Common myeloid progenitor, CD34-positive (primary cell): ENCODE measurements around the gene KHNYN.

Experiments used
- CTCF ChIA-PET: fragments of 350-600 bp; sonication (Branson Sonifier 250); formaldehyde crosslinking; loops from one replicate; lab custom pipeline; 2021; ENCODE audit warnings: antibody characterized with exemption; lab: Charles Lee
- POLR2A ChIA-PET: fragments of 350-600 bp; sonication (Branson Sonifier 250); formaldehyde crosslinking; loops from one replicate; lab custom pipeline; 2021; ENCODE audit warnings: antibody characterized with exemption; lab: Charles Lee
- DNase-seq, 3 donors: peaks; one replicate each; pipeline versions ENCODE4 v3.0.0 to v3.0.0-alpha.2; 2013
- H3K27ac ChIP-seq, 2 experiments: 1 replicate in 1 of 2; 2 replicates in 1 of 2; pipeline ENCODE4 v1.7.0; 2013; ENCODE audit warnings: inconsistent platforms in 2 of 2, low read length in 2 of 2, mild to moderate bottlenecking in 2 of 2, low read depth in 1 of 2, moderate library complexity in 1 of 2; ENCODE audit not compliant: severe bottlenecking in 2 of 2, insufficient read depth in 1 of 2, poor library complexity in 1 of 2
- H3K27me3 ChIP-seq, 5 experiments: replicated peaks in 2 of 5; 1 replicate in 3 of 5; 2 replicates in 2 of 5; pipeline versions ENCODE4 v1.6.1 to v1.7.0; 2013; ENCODE audit warnings: low read length in 4 of 5, mild to moderate bottlenecking in 2 of 5, moderate library complexity in 2 of 5, inconsistent platforms in 1 of 5; ENCODE audit not compliant: insufficient read depth in 5 of 5, control insufficient read depth in 4 of 5
- H3K36me3 ChIP-seq, 4 experiments: 1 replicate in 2 of 4; 2 replicates in 2 of 4; pipeline versions ENCODE4 v1.6.1 to v1.7.0; 2013; ENCODE audit warnings: low read length in 3 of 4, control low read depth in 1 of 4, mild to moderate bottlenecking in 1 of 4; ENCODE audit not compliant: control insufficient read depth in 4 of 4, insufficient read depth in 4 of 4
- H3K4me1 ChIP-seq, 4 experiments: 1 replicate in 3 of 4; 2 replicates in 1 of 4; pipeline versions ENCODE4 v1.6.1 to v1.7.1; 2013; ENCODE audit warnings: low read length in 3 of 4, mild to moderate bottlenecking in 3 of 4, control low read depth in 1 of 4, inconsistent platforms in 1 of 4, moderate library complexity in 1 of 4; ENCODE audit not compliant: control insufficient read depth in 4 of 4, insufficient read depth in 4 of 4; ENCODE audit errors: control extremely low read depth in 1 of 4
- H3K4me3 ChIP-seq, 7 experiments: 1 replicate in 4 of 7; 2 replicates in 3 of 7; pipeline versions ENCODE4 v1.5.1 to v1.7.0; 2013; ENCODE audit warnings: mild to moderate bottlenecking in 7 of 7, low read length in 6 of 7, moderate library complexity in 6 of 7, inconsistent platforms in 2 of 7, low read depth in 2 of 7, control low read depth in 1 of 7; ENCODE audit not compliant: insufficient read depth in 4 of 7, control insufficient read depth in 1 of 7; ENCODE audit errors: extremely low read depth in 1 of 7
- H3K9me3 ChIP-seq, 5 experiments: 1 replicate in 4 of 5; 2 replicates in 1 of 5; pipeline versions ENCODE4 v1.6.1 to v1.7.1; 2013; ENCODE audit warnings: low read length in 4 of 5, mild to moderate bottlenecking in 2 of 5, inconsistent platforms in 1 of 5, low read depth in 1 of 5, moderate library complexity in 1 of 5; ENCODE audit not compliant: control insufficient read depth in 4 of 5, insufficient read depth in 2 of 5; ENCODE audit errors: control extremely low read depth in 1 of 5
- WGBS: methylation state at CpG from one replicate; pipeline ENCODE4 v1.1.5; 2013; ENCODE audit not compliant: insufficient coverage; 5-methylcytosine and 5-hydroxymethylcytosine counted together

Gene KHNYN

DNA sequence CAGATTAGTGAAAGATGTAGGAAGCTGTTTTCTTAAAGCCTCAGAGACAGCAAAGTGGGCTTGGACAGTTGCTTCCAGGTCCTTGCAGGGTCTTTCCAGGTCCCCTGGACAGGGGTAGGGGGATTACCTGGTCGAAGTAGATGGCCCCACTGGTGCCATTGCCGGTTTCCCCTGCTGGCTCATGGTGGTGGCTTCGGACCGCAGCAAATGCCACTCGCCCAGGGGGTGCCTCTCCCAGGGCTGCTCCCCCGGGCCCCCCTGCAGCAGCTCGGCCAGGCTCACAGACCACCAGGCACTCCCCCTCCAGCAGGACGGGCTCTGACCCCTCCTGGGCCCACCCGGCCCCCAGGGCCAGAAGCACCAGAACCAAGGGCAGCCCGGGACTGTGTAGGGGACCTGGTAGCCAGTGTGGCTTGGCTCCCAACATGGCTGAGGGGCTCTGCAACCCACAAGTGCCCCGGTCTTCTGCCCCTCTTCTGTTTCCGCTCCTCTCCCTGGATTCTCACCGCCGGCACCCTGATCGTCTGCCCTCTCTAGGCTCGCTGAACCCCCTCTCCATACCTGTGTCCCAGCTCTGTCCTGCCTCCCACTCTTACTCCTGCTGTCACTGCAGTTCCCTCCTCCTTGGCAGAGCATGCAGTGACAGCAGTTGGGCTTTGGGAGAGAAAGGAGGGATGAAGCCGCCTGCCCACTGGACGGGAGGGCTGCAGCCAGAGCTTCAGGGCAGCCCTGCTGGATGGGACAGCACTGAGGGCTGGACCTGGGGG, 943 bp upstream of the KHNYN start:
- CTCF ChIA-PET = interaction anchor here (1.2 to 21.5 kb wide), 9 partner anchors 8 to 97 kb away, joined by 4 to 489 read pairs (median 21); partner anchors contain the start of genes ADCY4 and RIPK3
- no peak for DNase-seq
- H3K4me1 ChIP-seq = peaks cover 12 to 69% (median 58%) of the 10 kb centered on the region in 4 experiments
- H3K4me3 ChIP-seq = peak overlapping the region in 2 of 7 experiments; percentile 74 to 89
- peaks cover 10 to 23% (median 17%) of the 10 kb centered on the region in 4 experiments for H3K36me3 ChIP-seq
- no peaks in the 10 kb centered on the region for H3K27me3 ChIP-seq
- POLR2A ChIA-PET = interaction anchor here (2.0 kb wide), 1 partner anchor 63 kb away, joined by 7 read pairs; no protein-coding TSS in a partner anchor
- WGBS = 92% methylated on average over 16 of the region's 18 CpGs
- peak overlapping the region in 1 of 2 experiments; percentile 98 for H3K27ac ChIP-seq
- no peaks in the 10 kb centered on the region for H3K9me3 ChIP-seq

GRCh38 chr14:24430143-24430681, 458 bp downstream of the KHNYN start:
- Histone ChIP-seq H3K36me3 (peaks cover 10 to 28% (median 21%) of the 10 kb centered on the region in 4 experiments), H3K27me3 (no peaks in the 10 kb centered on the region), H3K4me1 (peaks cover 12 to 68% (median 59%) of the 10 kb centered on the region in 4 experiments), H3K27ac (peak overlapping the region; percentile 95 to 98), H3K9me3 (no peaks in the 10 kb centered on the region), H3K4me3 (peak overlapping the region; percentile 57 to 93 (median 81))
- CTCF ChIA-PET = interaction anchor here (0.9 to 21.5 kb wide), 14 partner anchors 11 to 124 kb away, joined by 3 to 489 read pairs (median 26); partner anchors contain the start of genes ADCY4, CIDEB, LTB4R2 and NYNRIN
- DNase-seq = peak in 2 of 3 donors; percentile 67 to 75
- 0% methylated on average over 15 of the region's 28 CpGs for WGBS
- POLR2A ChIA-PET = interaction anchor here (0.6 to 2.0 kb wide), 5 partner anchors 8 to 65 kb away, joined by 3 to 8 read pairs (median 6); no protein-coding TSS in a partner anchor

DNA sequence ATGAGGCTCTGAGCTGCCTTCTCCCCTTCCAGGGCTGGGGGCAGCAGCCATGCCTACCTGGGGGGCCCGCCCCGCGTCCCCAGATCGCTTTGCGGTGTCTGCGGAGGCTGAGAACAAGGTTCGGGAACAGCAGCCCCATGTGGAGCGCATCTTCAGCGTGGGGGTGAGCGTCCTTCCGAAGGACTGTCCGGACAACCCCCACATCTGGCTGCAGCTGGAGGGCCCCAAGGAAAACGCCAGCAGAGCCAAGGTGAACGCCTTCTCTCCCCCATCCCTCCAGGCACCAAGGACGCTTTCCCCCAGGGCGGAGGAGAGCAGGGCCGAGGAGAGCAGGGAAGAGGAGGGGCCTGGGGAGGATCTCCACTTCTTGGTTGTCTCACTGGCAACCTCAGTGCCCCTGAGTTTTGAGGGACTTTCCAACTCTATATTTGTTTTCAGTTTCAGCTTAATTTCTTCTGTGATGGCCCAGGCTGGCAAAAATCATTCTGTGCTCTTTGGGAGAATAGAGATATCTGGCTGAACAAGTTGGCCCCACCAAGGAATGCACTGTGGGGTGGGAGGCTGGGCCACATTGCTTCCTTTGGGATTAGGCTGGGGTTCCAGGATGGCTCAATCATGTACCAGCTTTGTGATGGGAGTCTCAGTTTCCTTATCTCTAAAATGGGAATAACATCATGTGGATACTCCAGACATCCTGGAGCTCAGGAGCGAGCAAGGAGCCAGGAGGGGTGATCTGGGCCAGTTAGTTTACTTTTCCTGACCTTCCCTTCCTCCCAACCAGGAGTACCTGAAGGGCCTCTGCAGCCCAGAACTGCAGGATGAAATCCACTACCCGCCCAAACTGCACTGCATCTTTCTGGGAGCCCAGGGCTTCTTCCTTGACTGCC, 1.2 kb downstream of the KHNYN start:
- CTCF ChIA-PET = interaction anchor here (0.9 to 21.5 kb wide), 27 partner anchors 10 to 189 kb away, joined by 3 to 489 read pairs (median 7); partner anchors contain the start of genes ADCY4, CIDEB, DHRS1 and LTB4R2
- WGBS = 18% methylated on average over 14 of the region's 19 CpGs

DNA sequence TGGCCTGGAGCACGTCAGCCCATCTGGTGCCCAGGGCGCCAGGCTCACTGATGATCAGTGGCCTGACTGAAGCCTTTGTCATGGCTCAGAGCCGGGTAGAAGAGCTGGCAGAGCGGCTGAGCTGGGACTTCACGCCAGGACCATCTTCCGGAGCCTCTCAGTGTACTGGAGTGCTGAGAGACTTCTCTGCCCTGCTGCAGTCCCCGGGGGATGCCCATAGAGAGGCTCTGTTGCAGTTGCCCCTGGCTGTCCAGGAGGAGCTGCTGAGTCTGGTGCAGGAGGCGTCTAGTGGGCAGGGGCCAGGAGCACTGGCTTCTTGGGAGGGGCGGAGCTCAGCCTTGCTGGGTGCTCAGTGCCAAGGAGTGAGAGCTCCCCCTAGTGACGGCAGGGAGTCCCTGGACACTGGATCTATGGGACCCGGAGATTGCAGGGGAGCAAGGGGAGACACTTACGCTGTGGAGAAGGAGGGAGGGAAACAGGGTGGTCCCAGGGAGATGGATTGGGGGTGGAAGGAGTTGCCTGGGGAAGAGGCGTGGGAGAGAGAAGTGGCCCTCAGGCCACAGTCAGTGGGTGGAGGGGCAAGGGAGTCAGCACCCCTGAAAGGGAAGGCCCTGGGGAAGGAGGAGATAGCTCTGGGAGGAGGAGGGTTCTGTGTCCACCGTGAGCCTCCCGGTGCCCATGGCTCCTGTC, 2.0 kb downstream of the KHNYN start:
- H3K9me3 ChIP-seq = no peaks in the 10 kb centered on the region
- peak; percentile 94 to 96 (median 95) for DNase-seq
- CTCF ChIA-PET = interaction anchor here (0.7 to 21.5 kb wide), 30 partner anchors 9 to 189 kb away, joined by 3 to 489 read pairs (median 6); partner anchors contain the start of genes ADCY4, CIDEB, DHRS1 and LTB4R2
- H3K4me3 ChIP-seq = peak overlapping the region in 3 of 7 experiments; percentile 81 to 93 (median 89)
- no peaks in the 10 kb centered on the region for H3K27me3 ChIP-seq
- POLR2A ChIA-PET = interaction anchor here (0.7 to 1.5 kb wide), 8 partner anchors 10 to 99 kb away, joined by 3 to 8 read pairs (median 4); partner anchors contain the start of genes ADCY4 and NYNRIN
- WGBS = 55% methylated on average over 12 of the region's 15 CpGs
- H3K36me3 ChIP-seq = peaks cover 10 to 31% (median 21%) of the 10 kb centered on the region in 4 experiments
- no peak overlapping the region for H3K27ac ChIP-seq
- H3K4me1 ChIP-seq = peaks cover 12 to 68% (median 66%) of the 10 kb centered on the region in 4 experiments

More for the DNA sequence above, 1.2 kb downstream of the KHNYN start:
- POLR2A ChIA-PET = interaction anchor here (0.6 to 2.0 kb wide), 12 partner anchors 9 to 98 kb away, joined by 3 to 8 read pairs (median 4); partner anchors contain the start of genes ADCY4 and NYNRIN
- Histone ChIP-seq H3K4me3 (peak overlapping the region; percentile 57 to 93 (median 81)), H3K36me3 (peaks cover 10 to 28% (median 21%) of the 10 kb centered on the region in 4 experiments), H3K4me1 (peaks cover 12 to 68% (median 62%) of the 10 kb centered on the region in 4 experiments), H3K27me3 (no peaks in the 10 kb centered on the region), H3K27ac (peak overlapping the region; percentile 95 to 98), H3K9me3 (no peaks in the 10 kb centered on the region)
- DNase-seq = peak in 2 of 3 donors; percentile 71 to 81

DNA sequence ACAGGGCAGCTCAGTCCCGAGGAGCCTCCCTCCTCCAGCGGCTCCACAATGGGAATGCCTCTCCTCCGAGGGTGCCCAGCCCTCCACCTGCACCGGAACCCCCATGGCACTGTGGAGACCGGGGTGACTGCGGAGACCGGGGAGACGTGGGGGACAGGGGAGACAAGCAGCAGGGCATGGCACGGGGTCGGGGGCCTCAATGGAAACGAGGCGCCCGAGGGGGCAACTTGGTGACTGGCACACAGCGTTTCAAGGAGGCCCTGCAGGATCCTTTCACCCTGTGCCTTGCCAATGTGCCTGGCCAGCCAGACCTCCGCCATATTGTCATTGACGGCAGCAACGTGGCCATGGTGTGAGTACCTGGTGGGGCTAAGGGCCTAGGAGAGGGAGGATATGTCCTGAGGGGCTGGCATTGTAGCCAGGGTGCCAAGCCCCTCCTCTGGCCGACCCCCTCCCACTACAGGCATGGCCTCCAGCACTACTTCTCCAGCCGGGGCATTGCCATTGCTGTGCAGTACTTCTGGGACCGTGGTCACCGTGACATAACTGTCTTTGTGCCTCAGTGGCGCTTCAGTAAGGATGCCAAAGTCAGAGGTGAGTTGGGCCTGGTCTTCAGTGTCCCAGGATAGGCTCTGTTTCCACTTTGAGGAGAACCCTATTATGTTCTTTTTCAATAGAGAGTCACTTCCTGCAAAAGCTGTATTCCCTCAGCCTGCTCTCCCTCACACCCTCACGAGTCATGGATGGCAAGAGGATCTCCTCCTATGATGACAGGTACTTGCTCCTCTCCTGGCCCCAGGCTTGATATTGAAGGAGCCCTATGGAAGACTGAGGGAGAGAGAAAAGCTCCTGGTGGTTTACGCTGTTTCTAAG, 2.7 kb downstream of the KHNYN start:
- no peak for DNase-seq
- no peaks in the 10 kb centered on the region for H3K9me3 ChIP-seq
- H3K4me3 ChIP-seq = no peak overlapping the region
- peaks cover 10 to 31% (median 24%) of the 10 kb centered on the region in 4 experiments for H3K36me3 ChIP-seq
- H3K27ac ChIP-seq = no peak overlapping the region
- 97% methylated on average over 17 of the region's 24 CpGs for WGBS
- H3K27me3 ChIP-seq = no peaks in the 10 kb centered on the region
- peaks cover 13 to 68% (median 66%) of the 10 kb centered on the region in 4 experiments for H3K4me1 ChIP-seq
- CTCF ChIA-PET = interaction anchor here (0.7 to 21.5 kb wide), 26 partner anchors 8 to 190 kb away, joined by 3 to 489 read pairs (median 6); partner anchors contain the start of genes ADCY4, CIDEB, DHRS1 and LTB4R2
- POLR2A ChIA-PET = interaction anchor here (0.9 to 1.3 kb wide), 5 partner anchors 34 to 100 kb away, joined by 3 to 6 read pairs (median 5); partner anchors contain the start of gene NYNRIN
